ENCODE results near the gene CHP1. TPM values are rescaled to one million over a fixed set of nuclear protein-coding genes. Genes with fewer than 3 reads are reported as not detected.

CHP1 gene
- total RNA-seq, 2 donors from 2014 or later, result 65.3 to 115 TPM

- peaks cover 26% of the 10 kb centered on the region for H3K36me3 ChIP-seq
- TF ChIP-seq, protein P1, sequence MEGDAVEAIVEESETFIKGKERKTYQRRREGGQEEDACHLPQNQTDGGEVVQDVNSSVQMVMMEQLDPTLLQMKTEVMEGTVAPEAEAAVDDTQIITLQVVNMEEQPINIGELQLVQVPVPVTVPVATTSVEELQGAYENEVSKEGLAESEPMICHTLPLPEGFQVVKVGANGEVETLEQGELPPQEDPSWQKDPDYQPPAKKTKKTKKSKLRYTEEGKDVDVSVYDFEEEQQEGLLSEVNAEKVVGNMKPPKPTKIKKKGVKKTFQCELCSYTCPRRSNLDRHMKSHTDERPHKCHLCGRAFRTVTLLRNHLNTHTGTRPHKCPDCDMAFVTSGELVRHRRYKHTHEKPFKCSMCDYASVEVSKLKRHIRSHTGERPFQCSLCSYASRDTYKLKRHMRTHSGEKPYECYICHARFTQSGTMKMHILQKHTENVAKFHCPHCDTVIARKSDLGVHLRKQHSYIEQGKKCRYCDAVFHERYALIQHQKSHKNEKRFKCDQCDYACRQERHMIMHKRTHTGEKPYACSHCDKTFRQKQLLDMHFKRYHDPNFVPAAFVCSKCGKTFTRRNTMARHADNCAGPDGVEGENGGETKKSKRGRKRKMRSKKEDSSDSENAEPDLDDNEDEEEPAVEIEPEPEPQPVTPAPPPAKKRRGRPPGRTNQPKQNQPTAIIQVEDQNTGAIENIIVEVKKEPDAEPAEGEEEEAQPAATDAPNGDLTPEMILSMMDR (IDR thresholded peaks at IDR 0.05), result no peak
- H3K27ac ChIP-seq, result no peak overlapping the region
- no peaks in the 10 kb centered on the region for H3K4me1 ChIP-seq (ENCODE audit: control insufficient read depth in 1 of 2, low read depth in 2 of 2)
- no peaks in the 10 kb centered on the region for H3K27me3 ChIP-seq (replicated peaks; ENCODE audit: insufficient read depth)
- DNase-seq (ENCODE audit: low spot score), result no peak
- no peak for ATAC-seq (ENCODE audit: insufficient number of reproducible peaks, low FRiP score, low read depth)
- H3K4me3 ChIP-seq, result no peak overlapping the region
- no peaks in the 10 kb centered on the region for H3K9me3 ChIP-seq
Observed at GRCh38 chr15:41262571-41262970, 31.5 kb downstream of the CHP1 start.

DNA sequence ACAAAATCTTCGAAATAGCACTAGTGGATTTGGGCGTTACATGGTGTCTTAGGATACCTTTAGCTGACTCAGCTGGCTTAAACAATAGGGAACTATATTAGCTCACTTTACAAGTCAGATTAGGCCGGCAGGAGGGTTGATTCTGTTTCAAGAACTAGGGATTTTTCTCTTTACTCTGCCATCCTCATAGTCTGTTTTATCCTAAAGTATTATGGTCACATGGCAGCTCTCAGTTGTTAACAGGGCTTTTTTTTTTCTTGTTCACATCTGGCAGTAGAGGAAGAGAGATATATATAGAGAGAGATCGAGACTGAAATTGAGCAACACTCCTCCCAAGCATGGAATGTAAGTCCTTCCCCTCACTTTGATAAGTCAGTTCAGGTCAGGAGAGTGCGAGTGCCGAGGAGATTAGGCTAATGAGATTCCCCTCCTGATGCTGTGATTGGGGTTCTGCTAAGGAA is 32.9 kb downstream of the CHP1 start:
- DNase-seq (ENCODE audit: low spot score) (no peak), ATAC-seq (ENCODE audit: insufficient number of reproducible peaks, low FRiP score, low read depth) (no peak)
- H3K27me3 ChIP-seq (replicated peaks; ENCODE audit: insufficient read depth), result no peaks in the 10 kb centered on the region
- peaks cover 26% of the 10 kb centered on the region for H3K36me3 ChIP-seq
- TF ChIP-seq, protein P1 (IDR thresholded peaks at IDR 0.05), result no peak
- H3K9me3 ChIP-seq, result no peaks in the 10 kb centered on the region
- no peak overlapping the region for H3K4me3 ChIP-seq
- no peaks in the 10 kb centered on the region for H3K4me1 ChIP-seq (ENCODE audit: control insufficient read depth in 1 of 2, low read depth in 2 of 2)
- no peak overlapping the region for H3K27ac ChIP-seq

GRCh38 chr15:41269887-41270286 is 38.8 kb downstream of the CHP1 start:
- Histone ChIP-seq H3K4me1 (ENCODE audit: control insufficient read depth in 1 of 2, low read depth in 2 of 2) (no peaks in the 10 kb centered on the region), H3K4me3 (no peak overlapping the region), H3K27ac (no peak overlapping the region), H3K9me3 (no peaks in the 10 kb centered on the region), H3K36me3 (peaks cover 15% of the 10 kb centered on the region), H3K27me3 (replicated peaks; ENCODE audit: insufficient read depth) (no peaks in the 10 kb centered on the region)
- ATAC-seq (ENCODE audit: insufficient number of reproducible peaks, low FRiP score, low read depth) (no peak), DNase-seq (ENCODE audit: low spot score) (no peak)
- TF ChIP-seq, protein P1 (IDR thresholded peaks at IDR 0.05), result no peak

DNA sequence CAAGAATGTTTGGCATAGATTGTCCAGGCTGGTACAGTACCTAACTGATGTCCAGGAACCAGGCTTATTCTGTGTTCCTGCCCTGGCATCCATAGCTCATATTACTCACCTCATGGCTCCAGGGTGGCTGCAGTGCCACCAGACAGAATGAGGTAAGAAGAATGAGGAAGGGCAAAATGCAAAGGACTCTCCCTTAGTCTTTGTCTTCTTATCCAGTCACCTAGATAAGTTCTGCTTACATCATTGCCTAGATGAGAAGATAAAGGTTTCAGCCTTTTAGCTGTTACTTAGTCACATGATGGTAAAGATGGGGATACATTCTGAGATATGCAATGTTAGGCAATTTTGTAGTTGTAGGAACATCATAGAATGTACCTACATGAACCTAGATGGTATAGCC is 45.8 kb downstream of the CHP1 start:
- Histone ChIP-seq H3K27ac (no peak overlapping the region), H3K9me3 (no peaks in the 10 kb centered on the region), H3K36me3 (peaks cover 13% of the 10 kb centered on the region), H3K27me3 (replicated peaks; ENCODE audit: insufficient read depth) (no peaks in the 10 kb centered on the region), H3K4me3 (no peak overlapping the region), H3K4me1 (ENCODE audit: control insufficient read depth in 1 of 2, low read depth in 2 of 2) (no peaks in the 10 kb centered on the region)
- no peak for DNase-seq (ENCODE audit: low spot score)
- TF ChIP-seq, protein P1 (IDR thresholded peaks at IDR 0.05), result no peak
- ATAC-seq (ENCODE audit: insufficient number of reproducible peaks, low FRiP score, low read depth), result no peak

- H3K4me1 ChIP-seq (ENCODE audit: control insufficient read depth in 1 of 2, low read depth in 2 of 2), result peaks cover 0 to 3% of the 10 kb centered on the region in 2 donors
- H3K36me3 ChIP-seq, result peaks cover 9% of the 10 kb centered on the region
- H3K27ac ChIP-seq, result no peak overlapping the region
- H3K27me3 ChIP-seq (replicated peaks; ENCODE audit: insufficient read depth), result no peaks in the 10 kb centered on the region
- H3K9me3 ChIP-seq, result no peaks in the 10 kb centered on the region
- no peak overlapping the region for H3K4me3 ChIP-seq
- TF ChIP-seq, protein P1 (IDR thresholded peaks at IDR 0.05), result no peak
- DNase-seq (ENCODE audit: low spot score) (no peak), ATAC-seq (ENCODE audit: insufficient number of reproducible peaks, low FRiP score, low read depth) (no peak)
Observed at GRCh38 chr15:41278319-41278718, 47.3 kb downstream of the CHP1 start.

Measured in thoracic aorta (tissue), 2 donors.